Karpas-422 (cell line): ENCODE data around the gene NGEF. TPM values are rescaled to one million over a fixed set of nuclear protein-coding genes. Genes with fewer than 3 reads are reported as not detected.

Source experiments
- DNase-seq: peaks from one replicate; pipeline ENCODE4 v3.0.0-alpha.2; 2015
- H2AFZ ChIP-seq: fragments of 200-600 bp; sonication (generic); 2 replicates; pipeline ENCODE4 v1.6.1; 2014; ENCODE audit warnings: antibody characterized with exemption, low read length, mixed read lengths
- H3K27ac ChIP-seq: fragments of 200-600 bp; sonication (generic); 2 replicates; pipeline ENCODE4 v1.5.1; 2014; ENCODE audit warnings: mild to moderate bottlenecking, low read length, moderate library complexity
- H3K27me3 ChIP-seq: fragments of 200-600 bp; sonication (generic); 2 replicates; pipeline ENCODE4 v1.6.1; 2014; ENCODE audit warnings: low read length, mixed read lengths
- H3K36me3 ChIP-seq: fragments of 200-600 bp; sonication (generic); 2 replicates; pipeline ENCODE4 v1.6.1; 2014; ENCODE audit warnings: low read length, mixed read lengths; ENCODE audit not compliant: insufficient read depth
- H3K4me1 ChIP-seq: fragments of 200-600 bp; sonication (generic); 2 replicates; pipeline ENCODE4 v1.6.1; 2014; ENCODE audit warnings: mild to moderate bottlenecking, low read length, mixed read lengths
- H3K4me2 ChIP-seq: fragments of 200-600 bp; sonication (generic); 2 replicates; pipeline ENCODE4 v1.6.1; 2014; ENCODE audit warnings: low read length, low read depth, mild to moderate bottlenecking; ENCODE audit not compliant: poor library complexity, severe bottlenecking
- H3K4me3 ChIP-seq: fragments of 200-600 bp; sonication (generic); 2 replicates; pipeline ENCODE4 v1.5.1; 2014; ENCODE audit warnings: mild to moderate bottlenecking, antibody characterized with exemption, low read length, mixed read lengths
- H3K79me2 ChIP-seq: fragments of 200-600 bp; sonication (generic); 2 replicates; pipeline ENCODE4 v1.6.1; 2014; ENCODE audit warnings: mild to moderate bottlenecking, low read length, mixed read lengths
- H3K9ac ChIP-seq: fragments of 200-600 bp; sonication (generic); 2 replicates; pipeline ENCODE4 v1.6.0; 2014; ENCODE audit warnings: low read length
- H3K9me2 ChIP-seq: fragments of 200-600 bp; sonication (generic), shearing (Covaris generic); replicated peaks from 2 replicates; pipeline ENCODE4 v1.6.0; 2014; ENCODE audit warnings: mild to moderate bottlenecking, low read length, moderate library complexity; ENCODE audit not compliant: insufficient read depth
- H3K9me3 ChIP-seq: fragments of 300-700, 200-600 bp; sonication (generic); 2 replicates; pipeline ENCODE4 v1.6.1; 2014; ENCODE audit warnings: low read length, mixed read lengths
- H4K20me1 ChIP-seq: fragments of 200-600 bp; sonication (generic); 2 replicates; pipeline ENCODE4 v1.6.1; 2014; ENCODE audit warnings: mild to moderate bottlenecking, antibody characterized with exemption, low read length, low read depth; ENCODE audit not compliant: insufficient read depth
- total RNA-seq: library from RNA; depleted of rRNA; stranded (reverse); fragments of >200 nt; shearing (Covaris generic); gene quantifications from 2 replicates; pipeline ENCODE4 v1.2.3, GENCODE V29; 2014; ENCODE audit warnings: low replicate concordance

NGEF gene
- total RNA-seq, 1 experiment from 2014 or later: not detected

- Histone ChIP-seq H3K4me3 (no peak overlapping the region), H3K79me2 (0 out of 2 replicates have a peak, but pooled peaks cover 3% of the 10 kb centered on the region), H3K4me1 (peaks cover 1% of the 10 kb centered on the region), H3K9ac (no peak overlapping the region), H3K27ac (no peak overlapping the region), H3K9me2 (no peaks in the 10 kb centered on the region), H3K9me3 (no peaks in the 10 kb centered on the region), H2AFZ (no peak overlapping the region), H3K4me2 (no peak overlapping the region), H4K20me1 (no peaks in the 10 kb centered on the region), H3K36me3 (peaks cover 47% of the 10 kb centered on the region), H3K27me3 (no peaks in the 10 kb centered on the region)
- DNase-seq: no peak
These were observed 169.2 kb downstream of the NGEF start for GRCh38 chr2:232843834-232844233.

- DNase-seq: no peak
- H3K4me2 ChIP-seq: no peak overlapping the region
- peaks cover 42% of the 10 kb centered on the region for H3K36me3 ChIP-seq
- H3K27ac ChIP-seq: no peak overlapping the region
- H3K4me1 ChIP-seq: peaks cover 13% of the 10 kb centered on the region
- H4K20me1 ChIP-seq: no peaks in the 10 kb centered on the region
- H3K9me2 ChIP-seq: no peaks in the 10 kb centered on the region
- H3K4me3 ChIP-seq: no peak overlapping the region
- no peaks in the 10 kb centered on the region for H3K9me3 ChIP-seq
- peaks cover 7% of the 10 kb centered on the region for H3K79me2 ChIP-seq
- H3K27me3 ChIP-seq: no peaks in the 10 kb centered on the region
- H3K9ac ChIP-seq: no peak overlapping the region
- no peak overlapping the region for H2AFZ ChIP-seq
These were observed 170.4 kb downstream of the NGEF start for GRCh38 chr2:232842689-232843088.

GRCh38 chr2:232839411-232840079, 173.5 kb downstream of the NGEF start:
- H3K27ac ChIP-seq: peak overlapping the region; percentile 70; the same call in 1 of the 2 replicates
- H3K27me3 ChIP-seq: no peaks in the 10 kb centered on the region
- H3K9ac ChIP-seq: no peak overlapping the region
- H2AFZ ChIP-seq: no peak overlapping the region
- H3K4me3 ChIP-seq: no peak overlapping the region
- H4K20me1 ChIP-seq: no peaks in the 10 kb centered on the region
- DNase-seq: no peak
- peaks cover 25% of the 10 kb centered on the region for H3K4me1 ChIP-seq
- no peaks in the 10 kb centered on the region for H3K9me2 ChIP-seq
- no peak overlapping the region for H3K4me2 ChIP-seq
- peaks cover 27% of the 10 kb centered on the region for H3K36me3 ChIP-seq
- no peaks in the 10 kb centered on the region for H3K9me3 ChIP-seq
- H3K79me2 ChIP-seq: peaks cover 26% of the 10 kb centered on the region

GRCh38 chr2:232838406-232838874, 174.6 kb downstream of the NGEF start:
- H3K27ac ChIP-seq: peak overlapping the region; percentile 70
- peak; percentile 72 for DNase-seq

GRCh38 chr2:232836934-232837333, 176.1 kb downstream of the NGEF start:
- no peaks in the 10 kb centered on the region for H4K20me1 ChIP-seq
- no peaks in the 10 kb centered on the region for H3K9me3 ChIP-seq
- H3K36me3 ChIP-seq: peaks cover 33% of the 10 kb centered on the region; the same call in 1 of the 2 replicates
- H3K9me2 ChIP-seq: no peaks in the 10 kb centered on the region
- H3K27ac ChIP-seq: no peak overlapping the region
- no peaks in the 10 kb centered on the region for H3K27me3 ChIP-seq
- H2AFZ ChIP-seq: no peak overlapping the region
- no peak overlapping the region for H3K4me2 ChIP-seq
- no peak overlapping the region for H3K9ac ChIP-seq
- no peak for DNase-seq
- H3K4me1 ChIP-seq: peaks cover 25% of the 10 kb centered on the region
- H3K79me2 ChIP-seq: peaks cover 33% of the 10 kb centered on the region
- H3K4me3 ChIP-seq: no peak overlapping the region

More at GRCh38 chr2:232838406-232838874, 174.6 kb downstream of the NGEF start:
- no peaks in the 10 kb centered on the region for H4K20me1 ChIP-seq
- H3K4me3 ChIP-seq: no peak overlapping the region
- H3K36me3 ChIP-seq: peaks cover 30% of the 10 kb centered on the region; the same call in 1 of the 2 replicates
- no peak overlapping the region for H2AFZ ChIP-seq
- no peaks in the 10 kb centered on the region for H3K9me2 ChIP-seq
- no peaks in the 10 kb centered on the region for H3K9me3 ChIP-seq
- peak overlapping the region; percentile 44 for H3K4me2 ChIP-seq
- no peaks in the 10 kb centered on the region for H3K27me3 ChIP-seq
- H3K4me1 ChIP-seq: peaks cover 25% of the 10 kb centered on the region
- peaks cover 33% of the 10 kb centered on the region for H3K79me2 ChIP-seq
- H3K9ac ChIP-seq: peak overlapping the region; percentile 19; the same call in 1 of the 2 replicates

GRCh38 chr2:232835687-232836208, 177.3 kb downstream of the NGEF start:
- Histone ChIP-seq H3K4me2 (no peak overlapping the region), H3K27ac (no peak overlapping the region), H4K20me1 (no peaks in the 10 kb centered on the region), H3K9me2 (no peaks in the 10 kb centered on the region), H3K4me3 (no peak overlapping the region), H3K27me3 (no peaks in the 10 kb centered on the region), H3K36me3 (peaks cover 31% of the 10 kb centered on the region; the same call in 1 of the 2 replicates), H3K79me2 (peaks cover 33% of the 10 kb centered on the region), H3K4me1 (peaks cover 25% of the 10 kb centered on the region), H2AFZ (no peak overlapping the region), H3K9ac (no peak overlapping the region), H3K9me3 (no peaks in the 10 kb centered on the region)
- DNase-seq: no peak

GRCh38 chr2:232833830-232834229, 179.2 kb downstream of the NGEF start:
- Histone ChIP-seq H3K9me2 (no peaks in the 10 kb centered on the region), H3K27me3 (no peaks in the 10 kb centered on the region), H3K4me1 (peaks cover 24% of the 10 kb centered on the region), H3K4me3 (no peak overlapping the region), H4K20me1 (no peaks in the 10 kb centered on the region), H3K79me2 (peaks cover 33% of the 10 kb centered on the region), H3K9ac (no peak overlapping the region), H3K9me3 (no peaks in the 10 kb centered on the region), H3K27ac (no peak overlapping the region), H3K36me3 (peaks cover 14% of the 10 kb centered on the region; the same call in 1 of the 2 replicates), H3K4me2 (no peak overlapping the region), H2AFZ (no peak overlapping the region)
- no peak for DNase-seq

GRCh38 chr2:232831496-232831895, 181.6 kb downstream of the NGEF start:
- Histone ChIP-seq H3K27ac (no peak overlapping the region), H3K79me2 (peaks cover 33% of the 10 kb centered on the region), H3K36me3 (peaks cover 14% of the 10 kb centered on the region; the same call in 1 of the 2 replicates), H3K4me1 (peaks cover under 1% of the 10 kb centered on the region), H3K9me2 (no peaks in the 10 kb centered on the region), H4K20me1 (no peaks in the 10 kb centered on the region), H3K9me3 (no peaks in the 10 kb centered on the region), H3K9ac (no peak overlapping the region), H3K4me3 (no peak overlapping the region), H2AFZ (no peak overlapping the region), H3K27me3 (no peaks in the 10 kb centered on the region), H3K4me2 (no peak overlapping the region)
- DNase-seq: no peak
